ENCODE measurements around the gene ZNF654.
"Not testable (repeated sequence)": the region's sequence is repeated elsewhere in the genome, so short reads cannot be mapped to it uniquely, and the experiment has no call there.

ZNF654 gene

GRCh38 chr3:88142094-88142624 lies 83.1 kb downstream of the ZNF654 start:
- DNase-seq: no peak

- DNase-seq: no peak
Observed at GRCh38 chr3:88147261-88147660, 88.2 kb downstream of the ZNF654 start.

DNA sequence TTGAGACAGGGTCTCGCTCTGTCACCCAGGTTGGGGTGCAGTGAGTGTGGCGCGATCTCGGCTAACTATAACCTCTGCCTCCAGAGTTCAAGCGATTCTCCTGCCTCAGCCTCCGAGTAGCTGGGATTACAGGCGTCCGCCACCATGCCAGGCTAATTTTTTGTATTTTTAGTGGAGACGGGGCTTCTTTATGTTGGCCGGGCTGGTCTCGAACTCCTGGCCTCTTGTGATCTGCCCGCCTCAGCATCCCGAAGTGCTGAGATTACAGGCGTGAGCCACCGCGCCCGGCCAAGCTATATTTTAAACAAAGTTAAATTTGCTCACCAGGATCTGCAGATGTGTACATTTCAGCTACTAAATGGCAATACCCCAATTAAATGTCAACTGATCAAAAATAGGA lies 89.6 kb downstream of the ZNF654 start:
- no peak for DNase-seq

- DNase-seq: peak; percentile 61
Observed at GRCh38 chr3:88149101-88149508, 90.0 kb downstream of the ZNF654 start.

DNA sequence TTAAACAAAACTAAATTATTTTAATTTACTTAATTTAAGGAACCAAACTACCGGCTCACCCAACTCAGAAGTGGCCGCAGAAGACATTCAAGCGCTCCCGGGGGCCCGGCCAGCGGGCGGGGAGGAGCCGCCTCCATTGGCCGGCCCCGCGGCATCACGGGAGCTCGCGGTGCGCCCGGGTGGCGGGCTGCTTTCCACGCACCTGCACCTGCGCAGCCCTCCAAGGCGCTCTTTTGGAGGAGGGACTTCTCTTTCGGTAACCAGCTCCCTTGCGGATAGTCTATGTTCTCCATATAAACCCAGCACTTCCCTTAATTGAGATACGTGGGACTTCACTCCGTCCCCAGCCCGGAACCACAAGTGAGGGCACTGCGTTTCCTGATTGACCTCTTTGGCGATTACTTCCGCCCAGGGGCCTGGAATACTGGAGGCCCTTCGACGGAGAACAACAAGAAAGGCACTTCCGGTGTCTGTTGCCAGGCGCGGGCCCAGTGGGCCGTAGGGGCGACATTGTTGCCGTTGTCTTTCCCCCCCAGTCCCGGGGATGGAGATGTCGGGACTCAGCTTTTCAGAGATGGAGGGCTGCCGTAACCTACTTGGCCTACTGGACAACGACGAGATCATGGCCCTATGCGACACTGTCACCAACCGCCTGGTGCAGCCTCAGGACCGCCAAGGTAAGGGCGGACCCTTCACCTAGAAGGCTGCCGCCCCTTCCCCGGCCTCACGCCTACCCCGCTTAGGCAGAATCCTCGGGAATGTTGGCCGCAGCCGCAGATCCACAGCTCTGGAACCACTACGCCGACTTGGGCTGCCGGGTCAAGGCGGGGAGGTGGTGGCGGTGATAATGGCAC lies 90.7 kb downstream of the ZNF654 start, which contains the start of gene C3orf38:
Gene C3orf38 (plus strand): TSS at position 451 of the 854 bp plus-strand sequence. CDS start 94 bp downstream, at position 545.
- peak; percentile 94 for DNase-seq

DNA sequence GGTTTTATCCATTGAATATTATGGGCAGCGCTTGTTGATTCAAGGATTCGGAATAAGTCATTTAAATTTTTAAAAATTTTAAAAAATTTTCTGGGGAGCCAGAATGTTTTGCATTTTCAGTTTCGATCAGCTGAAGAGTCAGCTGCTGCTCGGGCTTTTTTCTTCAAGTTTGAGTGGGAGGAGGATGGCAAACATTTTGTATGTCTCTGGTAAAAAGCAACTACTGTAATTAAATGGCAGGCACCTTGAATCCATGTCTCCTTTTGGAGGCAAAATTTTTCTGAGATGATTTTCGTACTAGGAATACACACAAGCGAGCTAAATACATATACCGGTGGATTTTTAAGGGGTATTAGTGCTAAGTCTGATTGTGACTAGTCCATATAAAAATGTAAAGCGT lies 91.3 kb downstream of the ZNF654 start:
- DNase-seq: peak; percentile 79

GRCh38 chr3:88150806-88151205 lies 91.8 kb downstream of the ZNF654 start:
- peak; percentile 56 for DNase-seq

GRCh38 chr3:88151358-88151757 lies 92.3 kb downstream of the ZNF654 start:
- DNase-seq: peak; percentile 31

GRCh38 chr3:88152841-88153240 lies 93.8 kb downstream of the ZNF654 start:
- DNase-seq: peak; percentile 33

DNA sequence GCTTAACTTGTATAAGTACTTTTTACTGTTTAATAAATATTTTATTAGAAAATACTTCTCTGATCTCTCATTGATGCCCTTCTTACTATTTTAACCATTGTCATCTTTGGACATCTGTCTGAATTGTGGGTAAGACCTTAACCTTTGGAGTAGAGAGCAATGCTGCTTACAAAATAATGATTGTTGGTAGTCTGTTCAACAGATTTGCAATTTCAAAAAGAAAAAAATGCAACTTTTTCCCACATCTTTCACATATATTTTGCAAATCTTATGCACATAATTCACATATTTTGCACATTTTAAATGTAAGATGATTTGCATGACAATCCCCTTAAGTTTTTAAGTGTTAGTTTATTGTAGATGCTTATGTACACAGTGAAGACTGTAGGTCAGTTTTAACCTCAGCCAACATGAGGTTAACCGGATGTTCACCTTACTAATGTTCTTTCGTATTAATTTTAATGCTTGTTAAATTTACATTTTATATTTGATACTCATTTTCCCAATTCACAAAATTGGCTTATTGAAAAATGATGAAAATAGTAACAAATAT lies 107.4 kb downstream of the ZNF654 start:
- DNase-seq: no peak

DNA sequence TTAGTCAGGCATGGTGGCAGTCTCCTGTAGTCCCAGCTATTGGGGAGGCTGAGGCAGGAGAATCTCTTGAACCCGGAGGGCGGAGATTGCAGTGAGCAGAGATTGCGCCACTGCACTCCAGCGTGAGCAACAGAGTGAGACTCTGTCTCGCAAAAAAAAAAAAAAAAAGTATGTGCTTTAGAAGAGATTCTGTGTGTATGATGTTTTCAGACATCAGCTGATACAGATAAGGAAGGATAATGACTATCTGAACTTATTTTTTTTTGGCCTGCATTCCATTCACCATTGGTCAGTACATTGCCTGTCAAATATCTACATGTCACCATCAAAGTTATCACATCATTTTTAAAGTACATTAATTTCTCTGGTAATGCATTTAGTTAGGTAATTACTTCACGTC lies 108.1 kb downstream of the ZNF654 start:
- DNase-seq: no peak

GRCh38 chr3:88167704-88168103 lies 108.6 kb downstream of the ZNF654 start:
- DNase-seq: no peak

DNA sequence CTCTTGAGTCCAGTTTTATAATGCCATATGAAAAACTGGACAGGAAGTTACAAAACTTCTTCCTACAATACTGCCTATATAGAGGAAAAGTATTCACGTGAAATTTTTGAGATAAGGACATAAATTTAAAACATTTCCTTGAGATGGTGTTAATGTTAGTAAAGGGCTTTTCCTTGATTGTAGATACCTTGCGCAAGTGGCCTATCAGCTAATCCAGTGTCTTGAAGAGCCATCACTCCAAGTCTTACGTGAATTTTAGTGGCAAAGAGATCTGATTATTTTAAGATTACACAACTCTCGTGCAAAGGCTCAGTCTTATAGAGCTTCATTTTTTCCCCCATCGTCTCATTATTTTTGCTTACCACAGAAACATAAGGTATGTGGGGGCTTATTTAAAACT lies 109.1 kb downstream of the ZNF654 start:
- DNase-seq: no peak

GRCh38 chr3:88180398-88180999 lies 121.4 kb downstream of the ZNF654 start:
- DNase-seq: peak; percentile 53

- DNase-seq: not testable (repeated sequence)
Observed at GRCh38 chr3:88182165-88182918, 123.3 kb downstream of the ZNF654 start.

GRCh38 chr3:88188436-88188835 lies 129.4 kb downstream of the ZNF654 start:
- DNase-seq: no peak

GRCh38 chr3:88189361-88189810 lies 130.3 kb downstream of the ZNF654 start:
- DNase-seq: no peak

- DNase-seq: no peak
Observed at GRCh38 chr3:88191872-88192409, 132.9 kb downstream of the ZNF654 start.

GRCh38 chr3:88192631-88193030 lies 133.6 kb downstream of the ZNF654 start:
- no peak for DNase-seq
